ENCODE data around the gene TUFT1. TPM values are rescaled to one million over a fixed set of nuclear protein-coding genes. Genes with fewer than 3 reads are reported as not detected.

The TUFT1 gene
- total and polyA plus RNA-seq, 2 of the 13 experiments (the other 11 are each of a cell fraction or from before 2014, with no cell fraction given) = 6.4 to 7.3 TPM

DNA sequence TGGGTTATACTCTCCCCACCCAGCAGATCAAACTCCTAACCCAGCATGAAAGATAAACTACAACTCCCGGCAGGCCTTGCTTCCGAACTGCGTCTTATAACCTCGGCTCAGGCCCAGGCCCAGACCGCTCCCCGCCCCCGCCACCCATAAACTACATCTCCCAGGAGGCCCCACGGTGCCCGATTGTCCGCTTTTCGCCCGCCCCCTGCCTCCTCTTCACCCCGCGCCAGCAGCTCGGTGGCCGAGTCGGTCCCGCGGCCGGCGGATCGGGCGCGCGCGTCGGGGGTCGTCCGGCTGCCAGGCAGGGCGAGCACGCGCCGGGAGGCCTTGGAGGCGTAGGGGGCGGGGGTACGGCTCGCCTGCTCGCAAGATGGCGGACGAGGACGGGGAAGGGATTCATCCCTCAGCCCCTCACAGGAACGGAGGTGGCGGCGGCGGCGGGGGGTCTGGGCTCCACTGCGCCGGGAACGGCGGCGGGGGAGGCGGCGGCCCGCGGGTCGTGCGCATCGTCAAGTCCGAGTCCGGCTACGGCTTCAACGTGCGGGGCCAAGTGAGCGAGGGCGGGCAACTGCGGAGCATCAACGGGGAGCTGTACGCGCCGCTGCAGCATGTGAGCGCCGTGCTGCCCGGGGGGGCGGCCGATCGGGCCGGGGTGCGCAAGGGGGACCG, 71.9 kb downstream of the TUFT1 start, which contains the start of gene SNX27 (continued):
- TF ChIP-seq GATA4 (IDR thresholded peaks at IDR 0.05; ENCODE audit: borderline replicate concordance, low read depth) (no peak), SKI (IDR thresholded peaks at IDR 0.05; ENCODE audit: partially characterized antibody) (no peak), ZNF12 (CRISPR knock-in tag; IDR thresholded peaks at IDR 0.05) (no peak), EEA1 (CRISPR knock-in tag; IDR thresholded peaks at IDR 0.05; ENCODE audit: borderline replicate concordance) (no peak), HDAC6 (IDR thresholded peaks at IDR 0.05; ENCODE audit: low read depth, low read length) (no peak), ZC3H13 (CRISPR knock-in tag; IDR thresholded peaks at IDR 0.05) (peak; percentile 49; the same call in 1 of the 2 replicates), FOXP1 (IDR thresholded peaks at IDR 0.05) (no peak), FOXP1 (CRISPR knock-in tag; IDR thresholded peaks at IDR 0.05) (no peak), MAX (IDR thresholded peaks at IDR 0.05) (peak; percentile 65; the same call in 1 of the 2 replicates), SRF (IDR thresholded peaks at IDR 0.05; ENCODE audit: low read depth, low read length) (no peak; the same call in 1 of the 2 replicates), SAFB2 (CRISPR knock-in tag; IDR thresholded peaks at IDR 0.05; ENCODE audit: borderline replicate concordance, low read depth) (peak; percentile 42; the same call in 1 of the 2 replicates), ZSCAN20 (CRISPR knock-in tag; IDR thresholded peaks at IDR 0.05; ENCODE audit: borderline replicate concordance) (no peak), GABPA (IDR thresholded peaks at IDR 0.05; ENCODE audit: low read depth, low read length) (no peak; the same call in 1 of the 2 replicates), GABPA (CRISPR knock-in tag; IDR thresholded peaks at IDR 0.05; ENCODE audit: low read depth) (peak; percentile 80), ZNF547 (CRISPR knock-in tag; IDR thresholded peaks at IDR 0.05) (peak; percentile 51; the same call in 1 of the 2 replicates), MED13 (CRISPR knock-in tag; IDR thresholded peaks at IDR 0.05) (no peak), ZNF737 (CRISPR knock-in tag; IDR thresholded peaks at IDR 0.05; ENCODE audit: borderline replicate concordance) (no peak), MYNN (CRISPR knock-in tag; IDR thresholded peaks at IDR 0.05; ENCODE audit: low read depth) (no peak), ZNF180 (CRISPR knock-in tag; IDR thresholded peaks at IDR 0.05; ENCODE audit: borderline replicate concordance, low read depth) (no peak), ZNF557 (CRISPR knock-in tag; IDR thresholded peaks at IDR 0.05) (no peak), PCBP1 (IDR thresholded peaks at IDR 0.05; ENCODE audit: borderline replicate concordance, low read depth, low read length) (no peak), HDAC2 (CRISPR knock-in tag; IDR thresholded peaks at IDR 0.05) (no peak), RXRA (CRISPR knock-in tag; IDR thresholded peaks at IDR 0.05) (no peak), ZNF30 (CRISPR knock-in tag; IDR thresholded peaks at IDR 0.05) (no peak), FOXA3 (CRISPR knock-in tag; IDR thresholded peaks at IDR 0.05) (no peak), ZNF766 (CRISPR knock-in tag; IDR thresholded peaks at IDR 0.05; ENCODE audit: borderline replicate concordance) (no peak), JARID2 (CRISPR knock-in tag; IDR thresholded peaks at IDR 0.05; ENCODE audit: insufficient replicate concordance) (no peak), HOXD1 (CRISPR knock-in tag; IDR thresholded peaks at IDR 0.05) (no peak)
- TF ChIP-seq, protein P1, sequence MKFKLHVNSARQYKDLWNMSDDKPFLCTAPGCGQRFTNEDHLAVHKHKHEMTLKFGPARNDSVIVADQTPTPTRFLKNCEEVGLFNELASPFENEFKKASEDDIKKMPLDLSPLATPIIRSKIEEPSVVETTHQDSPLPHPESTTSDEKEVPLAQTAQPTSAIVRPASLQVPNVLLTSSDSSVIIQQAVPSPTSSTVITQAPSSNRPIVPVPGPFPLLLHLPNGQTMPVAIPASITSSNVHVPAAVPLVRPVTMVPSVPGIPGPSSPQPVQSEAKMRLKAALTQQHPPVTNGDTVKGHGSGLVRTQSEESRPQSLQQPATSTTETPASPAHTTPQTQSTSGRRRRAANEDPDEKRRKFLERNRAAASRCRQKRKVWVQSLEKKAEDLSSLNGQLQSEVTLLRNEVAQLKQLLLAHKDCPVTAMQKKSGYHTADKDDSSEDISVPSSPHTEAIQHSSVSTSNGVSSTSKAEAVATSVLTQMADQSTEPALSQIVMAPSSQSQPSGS (CRISPR knock-in tag; IDR thresholded peaks at IDR 0.05) = no peak
- TF ChIP-seq, protein P2, sequence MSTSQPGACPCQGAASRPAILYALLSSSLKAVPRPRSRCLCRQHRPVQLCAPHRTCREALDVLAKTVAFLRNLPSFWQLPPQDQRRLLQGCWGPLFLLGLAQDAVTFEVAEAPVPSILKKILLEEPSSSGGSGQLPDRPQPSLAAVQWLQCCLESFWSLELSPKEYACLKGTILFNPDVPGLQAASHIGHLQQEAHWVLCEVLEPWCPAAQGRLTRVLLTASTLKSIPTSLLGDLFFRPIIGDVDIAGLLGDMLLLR (CRISPR knock-in tag; IDR thresholded peaks at IDR 0.05) = peak; percentile 24; the same call in 1 of the 2 replicates
